Choroid plexus epithelial cell (primary cell): ENCODE measurements around the gene WDR53.
"Not testable (repeated sequence)": the region's sequence is repeated elsewhere in the genome, so short reads cannot be mapped to it uniquely, and the experiment has no call there.

ENCODE experiments used
- DNase-seq: peaks from one replicate; pipeline ENCODE4 v3.0.0-alpha.2; 2010; ENCODE audit warnings: low read depth
- H3K4me3 ChIP-seq: 2 replicates; pipeline ENCODE4 v1.5.1; 2011; ENCODE audit warnings: low read depth, mild to moderate bottlenecking, control low read depth, low read length, moderate library complexity
- CTCF ChIP-seq: conservative IDR thresholded peaks from 2 replicates; pipeline ENCODE4 v1.5.1; 2011; ENCODE audit warnings: low read depth, mild to moderate bottlenecking, control low read depth, inconsistent platforms, low read length, moderate library complexity

The WDR53 gene

GRCh38 chr3:196528639-196529233, 39.6 kb downstream of the WDR53 start:
- peak; percentile 66 for DNase-seq
- peak; percentile 50 for TF ChIP-seq CTCF
- peak overlapping the region; percentile 62 for H3K4me3 ChIP-seq

- TF ChIP-seq CTCF: no peak
- no peak overlapping the region for H3K4me3 ChIP-seq
- DNase-seq: no peak
Observed at GRCh38 chr3:196525141-196525540, 43.2 kb downstream of the WDR53 start.

DNA sequence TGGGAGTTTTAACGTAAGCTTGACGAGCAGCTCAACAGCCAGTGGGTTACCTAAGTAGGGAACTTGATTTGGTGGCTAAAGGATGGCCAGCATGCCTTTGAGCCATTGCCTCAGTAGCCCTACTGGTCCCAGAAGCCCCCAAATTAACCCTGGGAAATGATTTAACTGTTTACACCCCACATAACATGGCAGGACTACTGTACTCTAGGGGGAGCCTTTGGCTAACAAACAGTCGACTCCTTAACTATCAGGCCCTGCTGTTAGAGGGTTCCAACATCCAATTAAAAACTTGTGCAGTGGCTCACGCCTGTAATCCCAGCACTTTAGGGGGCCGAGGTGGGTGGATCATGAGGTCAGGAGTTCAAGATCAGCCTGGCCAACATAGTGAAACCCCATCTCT, 43.8 kb downstream of the WDR53 start:
- H3K4me3 ChIP-seq: no peak overlapping the region
- peak; percentile 51 for TF ChIP-seq CTCF
- peak; percentile 54 for DNase-seq

DNA sequence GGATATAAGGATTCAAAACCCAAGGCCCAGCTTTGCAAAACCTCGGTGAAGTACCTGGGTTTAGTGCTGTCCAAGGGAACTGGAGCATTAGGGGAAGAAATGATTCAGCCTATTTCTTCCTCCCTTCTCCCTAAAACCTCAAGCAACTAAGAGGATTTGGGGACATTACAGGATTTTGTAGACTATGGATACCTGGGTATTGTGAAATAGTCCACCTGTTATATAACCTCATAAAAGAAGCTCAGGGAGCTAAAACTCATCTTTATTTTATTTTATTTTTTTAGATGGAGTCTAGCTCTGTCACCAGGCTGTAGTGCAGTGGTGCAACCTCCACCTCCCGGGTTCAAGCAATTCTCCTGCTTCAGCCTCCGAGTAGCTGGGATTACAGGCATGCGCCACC, 44.5 kb downstream of the WDR53 start:
- no peak for TF ChIP-seq CTCF
- H3K4me3 ChIP-seq: no peak overlapping the region
- no peak for DNase-seq

DNA sequence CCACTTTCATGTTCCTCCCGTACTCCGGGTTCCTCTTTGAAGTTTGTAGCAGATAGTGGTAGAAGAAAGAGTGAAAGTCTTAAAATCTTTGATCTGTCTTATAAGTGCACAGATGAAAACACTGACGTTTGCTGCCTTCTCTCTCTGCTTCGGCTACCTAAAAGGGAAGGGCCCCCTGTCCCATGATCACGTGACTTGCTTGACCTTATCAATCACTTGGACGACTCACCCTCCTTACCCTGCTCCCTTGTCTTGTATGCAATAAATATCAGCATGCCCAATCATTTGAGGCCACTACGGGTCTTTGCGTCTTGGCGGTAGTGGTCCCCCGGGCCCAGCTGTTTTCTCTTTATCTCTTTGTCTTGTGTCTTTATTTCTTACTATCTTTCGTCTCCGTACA, 47.1 kb downstream of the WDR53 start:
- not testable (repeated sequence) for DNase-seq, H3K4me3 ChIP-seq

- H3K4me3 ChIP-seq: no peak overlapping the region
- DNase-seq: no peak
- TF ChIP-seq CTCF: no peak
Observed at GRCh38 chr3:196519718-196520082, 48.7 kb downstream of the WDR53 start.

DNA sequence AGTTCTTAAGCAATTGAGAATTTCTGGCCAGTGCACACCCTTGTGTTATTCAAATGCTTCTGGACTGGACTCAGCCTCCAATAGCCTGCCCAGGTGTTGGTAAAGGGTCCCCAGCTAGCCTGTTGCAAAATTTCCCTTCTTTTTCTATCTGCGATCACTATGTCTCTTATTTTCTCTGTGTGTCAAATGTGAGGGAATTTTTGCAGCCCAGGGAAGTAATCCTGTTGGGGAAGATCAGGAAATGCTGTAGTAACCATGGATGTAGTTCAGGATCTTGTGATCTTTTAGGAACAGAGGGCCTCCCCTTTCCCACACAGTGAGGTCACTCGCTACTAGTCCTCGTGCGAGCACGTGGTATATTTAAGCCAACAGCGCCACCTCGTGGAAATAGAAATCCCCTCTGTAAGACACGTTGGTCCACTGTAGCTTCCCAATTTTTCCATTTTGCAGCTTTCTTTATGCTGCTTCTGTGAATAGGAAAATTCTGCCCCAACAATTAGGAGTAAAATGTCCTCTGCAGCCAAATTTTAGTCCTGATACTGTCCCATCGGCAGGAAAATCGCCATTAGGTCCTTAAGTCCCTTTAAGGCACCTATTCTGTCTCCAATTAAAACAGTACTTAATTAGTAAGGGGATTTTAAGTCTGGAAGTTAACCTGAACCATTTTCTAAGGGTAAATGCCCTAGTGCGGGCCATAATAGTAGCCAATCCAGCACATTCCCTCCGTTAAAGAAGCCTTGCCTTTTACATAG, 49.2 kb downstream of the WDR53 start:
- no peak overlapping the region for H3K4me3 ChIP-seq
- TF ChIP-seq CTCF: peak; percentile 63
- peak; percentile 79 for DNase-seq
